ENCODE data around the gene STRN. TPM values are rescaled to one million over a fixed set of nuclear protein-coding genes. Genes with fewer than 3 reads are reported as not detected.

Gene STRN
- total RNA-seq, 4 donors from 2014 or later: 18.2 to 26.4 (median 21.5) TPM

- no peaks in the 10 kb centered on the region for H3K9me3 ChIP-seq
- no peaks in the 10 kb centered on the region for H3K27me3 ChIP-seq
- no peak overlapping the region for H3K27ac ChIP-seq
- 91 to 96% methylated on average over 4 of the region's 4 CpGs for WGBS, 2 donors
- peaks cover 0 to 6% (median 0%) of the 10 kb centered on the region in 3 donors for H3K36me3 ChIP-seq
- no peak for DNase-seq (ENCODE audit: low spot score in 2 of 2)
- TF ChIP-seq CTCF (IDR thresholded peaks at IDR 0.05) (no peak), EP300 (IDR thresholded peaks at IDR 0.05) (no peak), POLR2A (IDR thresholded peaks at IDR 0.05) (no peak)
- H3K4me1 ChIP-seq: peaks cover 0 to 40% (median 4%) of the 10 kb centered on the region in 4 donors
- no peak overlapping the region for H3K4me3 ChIP-seq
Measured at GRCh38 chr2:36963734-36964133, 2.6 kb downstream of the STRN start.

GRCh38 chr2:36963106-36963505 is 3.2 kb downstream of the STRN start:
- DNase-seq (ENCODE audit: low spot score in 2 of 2): no peak
- no peaks in the 10 kb centered on the region for H3K9me3 ChIP-seq
- WGBS, 2 donors: 82 to 83% methylated on average over 4 of the region's 4 CpGs

GRCh38 chr2:36960773-36961172 is 5.6 kb downstream of the STRN start:
- H3K4me1 ChIP-seq: peaks cover 0 to 39% (median 0%) of the 10 kb centered on the region in 4 donors
- H3K9me3 ChIP-seq: no peaks in the 10 kb centered on the region
- DNase-seq (ENCODE audit: low spot score in 2 of 2): no peak
- H3K36me3 ChIP-seq: peaks cover 0 to 8% (median 0%) of the 10 kb centered on the region in 3 donors
- H3K4me3 ChIP-seq: no peak overlapping the region
- no peak overlapping the region for H3K27ac ChIP-seq
- H3K27me3 ChIP-seq: no peaks in the 10 kb centered on the region
- TF ChIP-seq POLR2A (IDR thresholded peaks at IDR 0.05) (no peak), CTCF (IDR thresholded peaks at IDR 0.05) (no peak), EP300 (IDR thresholded peaks at IDR 0.05) (no peak)
- WGBS, 2 donors: 84 to 90% methylated on average over 5 of the region's 5 CpGs

More at GRCh38 chr2:36963106-36963505, 3.2 kb downstream of the STRN start:
- Histone ChIP-seq H3K27ac (no peak overlapping the region), H3K4me3 (no peak overlapping the region), H3K36me3 (peaks cover 0 to 8% (median 0%) of the 10 kb centered on the region in 3 donors), H3K27me3 (no peaks in the 10 kb centered on the region), H3K4me1 (peaks cover 0 to 41% (median 4%) of the 10 kb centered on the region in 4 donors)
- TF ChIP-seq EP300 (IDR thresholded peaks at IDR 0.05): no peak

- Histone ChIP-seq H3K4me3 (no peak overlapping the region), H3K4me1 (peaks cover 0 to 37% (median 0%) of the 10 kb centered on the region in 4 donors), H3K36me3 (peaks cover 0 to 8% (median 0%) of the 10 kb centered on the region in 3 donors), H3K9me3 (no peaks in the 10 kb centered on the region), H3K27me3 (no peaks in the 10 kb centered on the region), H3K27ac (no peak overlapping the region)
- WGBS, 2 donors: 74% methylated on average over 2 of the region's 2 CpGs
- no peak for TF ChIP-seq EP300 (IDR thresholded peaks at IDR 0.05)
- no peak for TF ChIP-seq CTCF (IDR thresholded peaks at IDR 0.05)
- no peak for TF ChIP-seq POLR2A (IDR thresholded peaks at IDR 0.05)
- no peak for DNase-seq (ENCODE audit: low spot score in 2 of 2)
Measured at GRCh38 chr2:36960005-36960675, 6.2 kb downstream of the STRN start.

GRCh38 chr2:36954977-36955607 is 11.2 kb downstream of the STRN start:
- Histone ChIP-seq H3K27ac (no peak overlapping the region), H3K4me1 (peaks cover 0 to 36% (median 0%) of the 10 kb centered on the region in 4 donors), H3K36me3 (peaks cover 0 to 8% (median 0%) of the 10 kb centered on the region in 3 donors), H3K9me3 (no peaks in the 10 kb centered on the region), H3K27me3 (no peaks in the 10 kb centered on the region), H3K4me3 (no peak overlapping the region)
- WGBS, 2 donors: 70 to 72% methylated on average over 6 of the region's 6 CpGs
- TF ChIP-seq EP300 (IDR thresholded peaks at IDR 0.05) (no peak), CTCF (IDR thresholded peaks at IDR 0.05) (no peak), POLR2A (IDR thresholded peaks at IDR 0.05) (no peak)
- no peak for DNase-seq (ENCODE audit: low spot score in 2 of 2)
